HEK293 (cell line): ENCODE data around the gene EPN1.

Experiments used
- CTCF ChIP-seq: fragments of 450-650 bp; formaldehyde crosslinking; IDR thresholded peaks from 2 replicates; pipeline ENCODE4 v1.5.1; 2016; ENCODE audit warnings: missing biosample characterization, missing genetic modification characterization
- FEZF1 ChIP-seq: fragments of 450-650 bp; formaldehyde crosslinking; IDR thresholded peaks from 2 replicates; pipeline ENCODE4 v1.5.1; 2016; ENCODE audit warnings: missing biosample characterization, missing genetic modification characterization
- HOXC10 ChIP-seq: sonication (generic); formaldehyde crosslinking; IDR thresholded peaks from 2 replicates; pipeline ENCODE4 v1.8.1; 2023; ENCODE audit warnings: mild to moderate bottlenecking, missing genetic modification reagents
- INSM2 ChIP-seq: fragments of 450-650 bp; formaldehyde crosslinking; IDR thresholded peaks from 2 replicates; pipeline ENCODE4 v1.5.1; 2016; ENCODE audit warnings: missing biosample characterization, missing genetic modification characterization
- KLF8 ChIP-seq: fragments of 450-650 bp; formaldehyde crosslinking; IDR thresholded peaks from 2 replicates; pipeline ENCODE4 v1.5.1; 2016; ENCODE audit warnings: missing biosample characterization, missing genetic modification characterization
- MEIS1 ChIP-seq: sonication (generic); formaldehyde crosslinking; IDR thresholded peaks from 2 replicates; pipeline ENCODE4 v1.8.1; 2022; ENCODE audit warnings: missing genetic modification reagents, mild to moderate bottlenecking, borderline replicate concordance
- MYNN ChIP-seq: fragments of 450-650 bp; formaldehyde crosslinking; IDR thresholded peaks from 2 replicates; pipeline ENCODE4 v1.5.1; 2016; ENCODE audit warnings: missing biosample characterization, missing genetic modification characterization, borderline replicate concordance
- OSR2 ChIP-seq: fragments of 450-650 bp; formaldehyde crosslinking; IDR thresholded peaks from 2 replicates; pipeline ENCODE4 v1.5.1; 2016; ENCODE audit warnings: missing biosample characterization, missing genetic modification characterization
- PRDM10 ChIP-seq: fragments of 450-650 bp; formaldehyde crosslinking; IDR thresholded peaks from 2 replicates; pipeline ENCODE4 v1.5.1; 2016; ENCODE audit warnings: missing biosample characterization, missing genetic modification characterization
- SALL2 ChIP-seq: fragments of 450-650 bp; formaldehyde crosslinking; IDR thresholded peaks from 2 replicates; pipeline ENCODE4 v1.5.0; 2017; ENCODE audit warnings: missing biosample characterization, mild to moderate bottlenecking, missing genetic modification characterization, borderline replicate concordance
- TSHZ1 ChIP-seq: fragments of 450-650 bp; formaldehyde crosslinking; IDR thresholded peaks from 2 replicates; pipeline ENCODE4 v1.5.1; 2016; ENCODE audit warnings: missing biosample characterization, missing genetic modification characterization, borderline replicate concordance
- YY2 ChIP-seq: fragments of 450-650 bp; formaldehyde crosslinking; IDR thresholded peaks from 2 replicates; pipeline ENCODE4 v1.5.1; 2016; ENCODE audit warnings: missing biosample characterization, missing genetic modification characterization
- ZFP37 ChIP-seq: fragments of 450-650 bp; formaldehyde crosslinking; IDR thresholded peaks from 2 replicates; pipeline ENCODE4 v1.5.1; 2016; ENCODE audit warnings: missing biosample characterization, missing genetic modification characterization
- ZNF112 ChIP-seq: fragments of 450-650 bp; formaldehyde crosslinking; IDR thresholded peaks from 2 replicates; pipeline ENCODE4 v1.5.0; 2017; ENCODE audit warnings: missing biosample characterization, missing genetic modification characterization
- ZNF140 ChIP-seq: fragments of 450-650 bp; formaldehyde crosslinking; IDR thresholded peaks from 2 replicates; pipeline ENCODE4 v1.5.1; 2016; ENCODE audit warnings: missing biosample characterization, missing genetic modification characterization
- ZNF146 ChIP-seq: fragments of 450-650 bp; formaldehyde crosslinking; IDR thresholded peaks from 2 replicates; pipeline ENCODE4 v1.5.1; 2016; ENCODE audit warnings: missing biosample characterization, missing genetic modification characterization
- ZNF19 ChIP-seq: fragments of 450-650 bp; formaldehyde crosslinking; IDR thresholded peaks from 2 replicates; pipeline ENCODE4; 2016; ENCODE audit warnings: missing biosample characterization, missing genetic modification characterization, low read depth
- ZNF274 ChIP-seq, 2 experiments: fragments of 200-500 bp in 1 of 2; fragments of 450-650 bp in 1 of 2; sonication (Bioruptor generic) in 1 of 2; formaldehyde crosslinking in 1 of 2; IDR thresholded peaks; 2 replicates each; pipeline versions ENCODE4 v1.5.1 to v1.6.1; 2014 to 2016; ENCODE audit warnings: borderline replicate concordance in 1 of 2, inconsistent platforms in 1 of 2, low read length in 1 of 2, missing biosample characterization in 1 of 2, missing genetic modification characterization in 1 of 2
- ZNF292 ChIP-seq: fragments of 450-650 bp; formaldehyde crosslinking; IDR thresholded peaks from 2 replicates; pipeline ENCODE4 v1.5.1; 2016; ENCODE audit warnings: low read depth, missing biosample characterization, missing genetic modification characterization, borderline replicate concordance
- ZNF426 ChIP-seq: fragments of 450-650 bp; formaldehyde crosslinking; IDR thresholded peaks from 2 replicates; pipeline ENCODE4 v1.5.1; 2017; ENCODE audit warnings: missing biosample characterization, missing genetic modification characterization, mild to moderate bottlenecking, inconsistent platforms, moderate library complexity
- ZNF488 ChIP-seq: fragments of 450-650 bp; formaldehyde crosslinking; IDR thresholded peaks from 2 replicates; pipeline ENCODE4 v1.5.1; 2016; ENCODE audit warnings: missing biosample characterization, missing genetic modification characterization
- ZNF626 ChIP-seq: fragments of 450-650 bp; sonication (Bioruptor Pico); formaldehyde crosslinking; IDR thresholded peaks from 2 replicates; pipeline ENCODE4 v1.5.1; 2018; ENCODE audit warnings: missing biosample characterization, missing genetic modification characterization, inconsistent platforms
- ZNF629 ChIP-seq: fragments of 450-650 bp; formaldehyde crosslinking; IDR thresholded peaks from 2 replicates; pipeline ENCODE4 v1.5.1; 2017; ENCODE audit warnings: missing biosample characterization, missing genetic modification characterization
- ZNF777 ChIP-seq: fragments of 450-650 bp; formaldehyde crosslinking; IDR thresholded peaks from 2 replicates; pipeline ENCODE4 v1.5.1; 2017; ENCODE audit warnings: missing biosample characterization, missing genetic modification characterization, borderline replicate concordance
- ZSCAN30 ChIP-seq: fragments of 450-650 bp; IDR thresholded peaks from 2 replicates; pipeline ENCODE4 v1.5.1; 2018; ENCODE audit warnings: missing biosample characterization, mild to moderate bottlenecking, missing genetic modification characterization, moderate library complexity

The EPN1 gene

GRCh38 chr19:55647732-55648584, 27.1 kb upstream of the EPN1 start, which contains the start of gene CCDC106 (continued):
- TF ChIP-seq CTCF (tag by site-specific recombination), result no peak
- TF ChIP-seq ZNF777 (tag by site-specific recombination), result no peak
- TF ChIP-seq KLF8 (tag by site-specific recombination), result peak; percentile 92
- peak; percentile 49 for TF ChIP-seq ZNF629 (tag by site-specific recombination)
- no peak for TF ChIP-seq MEIS1
- no peak for TF ChIP-seq ZNF146 (tag by site-specific recombination)
- peak; percentile 59; the same call in 1 of the 2 replicates for TF ChIP-seq YY2 (tag by site-specific recombination)
- no peak for TF ChIP-seq ZNF112 (tag by site-specific recombination)
- no peak for TF ChIP-seq MYNN (tag by site-specific recombination)
- TF ChIP-seq ZNF488 (tag by site-specific recombination), result no peak
- TF ChIP-seq FEZF1 (tag by site-specific recombination), result 0 out of 2 replicates have a peak, but pooled peaks have one; percentile 6
- no peak for TF ChIP-seq OSR2 (tag by site-specific recombination)
- TF ChIP-seq ZFP37 (tag by site-specific recombination), result peak; percentile 77; the same call in 1 of the 2 replicates
- no peak for TF ChIP-seq ZNF140 (tag by site-specific recombination)
- TF ChIP-seq ZNF292 (tag by site-specific recombination), result no peak
- TF ChIP-seq INSM2, result no peak; the same call in 1 of the 2 replicates
- TF ChIP-seq TSHZ1 (tag by site-specific recombination), result no peak; the same call in 1 of the 2 replicates
- TF ChIP-seq ZNF274 (IDR thresholded peaks at IDR 0.05; ENCODE audit: low read length), result no peak
- no peak for TF ChIP-seq ZNF274 (tag by site-specific recombination; IDR thresholded peaks at IDR 0.05; ENCODE audit: borderline replicate concordance)
- TF ChIP-seq PRDM10 (tag by site-specific recombination), result peak; percentile 97
- no peak for TF ChIP-seq SALL2 (tag by site-specific recombination)
- TF ChIP-seq ZNF19, result no peak
- no peak for TF ChIP-seq ZNF626 (tag by site-specific recombination)
- 0 out of 2 replicates have a peak, but pooled peaks have one; percentile 35 for TF ChIP-seq ZSCAN30 (tag by site-specific recombination)
- no peak for TF ChIP-seq ZNF426 (tag by site-specific recombination)
- 0 out of 2 replicates have a peak, but pooled peaks have one; percentile 36 for TF ChIP-seq HOXC10 (CRISPR knock-in tag)
